Fibroblast of peridontal ligament (primary cell): ENCODE data around the gene MMEL1.
"Not testable (repeated sequence)": the region's sequence is repeated elsewhere in the genome, so short reads cannot be mapped to it uniquely, and the experiment has no call there.

Experiments used
- DNase-seq: peaks from one replicate; pipeline ENCODE4 v3.0.0-alpha.2; 2010; ENCODE audit errors: extremely low read depth

MMEL1 gene

GRCh38 chr1:2573250-2573920 is 59.4 kb downstream of the MMEL1 start:
- DNase-seq, result no peak

GRCh38 chr1:2571348-2571747 is 61.5 kb downstream of the MMEL1 start:
- DNase-seq, result no peak

- DNase-seq, result no peak
Measured at GRCh38 chr1:2570332-2570731, 62.5 kb downstream of the MMEL1 start.

GRCh38 chr1:2569703-2570102 is 63.1 kb downstream of the MMEL1 start:
- DNase-seq, result not testable (repeated sequence)

GRCh38 chr1:2569060-2569459 is 63.8 kb downstream of the MMEL1 start:
- DNase-seq, result no peak

- DNase-seq, result not testable (repeated sequence)
Measured at GRCh38 chr1:2568187-2568816, 64.5 kb downstream of the MMEL1 start.

- no peak for DNase-seq
Measured at GRCh38 chr1:2567083-2567679, 65.6 kb downstream of the MMEL1 start.

- no peak for DNase-seq
Measured at GRCh38 chr1:2566101-2567045, 66.4 kb downstream of the MMEL1 start.

- DNase-seq, result no peak
Measured at GRCh38 chr1:2564815-2565374, 67.9 kb downstream of the MMEL1 start.

- DNase-seq, result no peak
Measured at GRCh38 chr1:2564006-2564814, 68.6 kb downstream of the MMEL1 start.

GRCh38 chr1:2563205-2563604 is 69.6 kb downstream of the MMEL1 start:
- no peak for DNase-seq

- no peak for DNase-seq
Measured at GRCh38 chr1:2561898-2562895, 70.6 kb downstream of the MMEL1 start.

- DNase-seq, result no peak
Measured at GRCh38 chr1:2561446-2561845, 71.4 kb downstream of the MMEL1 start.

GRCh38 chr1:2560299-2561073 is 72.3 kb downstream of the MMEL1 start:
- no peak for DNase-seq

- no peak for DNase-seq
Measured at GRCh38 chr1:2559509-2560298, 73.1 kb downstream of the MMEL1 start.

- no peak for DNase-seq
Measured at GRCh38 chr1:2558861-2559260, 74.0 kb downstream of the MMEL1 start.

- no peak for DNase-seq
Measured at GRCh38 chr1:2558420-2558819, 74.4 kb downstream of the MMEL1 start.
